K562 (cell line): ENCODE results near the gene TMEM170A. TPM values are rescaled to one million over a fixed set of nuclear protein-coding genes. Genes with fewer than 3 reads are reported as not detected.

Experiments
- ARID4B ChIP-seq: sonication (generic); formaldehyde crosslinking; IDR thresholded peaks from 2 replicates; pipeline ENCODE4 v1.8.0; 2022; ENCODE audit warnings: mild to moderate bottlenecking, missing genetic modification reagents
- ATF3 ChIP-seq, 2 experiments: fragments of 450-650 bp in 1 of 2; sonication (generic) in 1 of 2; formaldehyde crosslinking in 1 of 2; IDR thresholded peaks in 1 of 2; conservative IDR thresholded peaks in 1 of 2; 2 replicates each; pipeline versions ENCODE4 v1.6.1 to v1.8.1; 2016 to 2023; ENCODE audit warnings: mild to moderate bottlenecking in 2 of 2, moderate library complexity in 2 of 2, inconsistent platforms in 1 of 2, missing genetic modification reagents in 1 of 2
- BRD9 ChIP-seq: fragments of 450-650 bp; IDR thresholded peaks from 2 replicates; pipeline ENCODE4 v1.6.1; 2018; ENCODE audit warnings: low read depth; ENCODE audit not compliant: partially characterized antibody
- C11orf30 ChIP-seq: fragments of 450-650 bp; IDR thresholded peaks from 2 replicates; pipeline ENCODE4 v1.6.1; 2016; ENCODE audit warnings: low read depth, mild to moderate bottlenecking
- CBX3 ChIP-seq, 2 experiments: IDR thresholded peaks; 1 replicate in 1 of 2; 2 replicates in 1 of 2; pipeline ENCODE4 v1.6.1; 2012; ENCODE audit warnings: inconsistent platforms in 2 of 2, low read length in 2 of 2, borderline replicate concordance in 1 of 2, control low read depth in 1 of 2
- CTCFL ChIP-seq: IDR thresholded peaks from 2 replicates; pipeline ENCODE4 v1.6.1; 2011; ENCODE audit warnings: borderline replicate concordance, low read depth, mild to moderate bottlenecking, moderate library complexity, low read length; ENCODE audit not compliant: insufficient read depth, poor library complexity, severe bottlenecking
- FOSL1 ChIP-seq: fragments of 200-800 bp; sonication (Bioruptor generic); conservative IDR thresholded peaks from 2 replicates; pipeline ENCODE4 v1.6.1; 2016; ENCODE audit warnings: missing genetic modification characterization, missing compliant biosample characterization
- MAZ ChIP-seq, 2 experiments: fragments of 450-650 bp in 1 of 2; sonication (generic) in 1 of 2; formaldehyde crosslinking; IDR thresholded peaks in 1 of 2; conservative IDR thresholded peaks in 1 of 2; 2 replicates each; pipeline versions ENCODE4 v1.4.0 to v1.5.0; 2020; ENCODE audit warnings: mild to moderate bottlenecking in 1 of 2, missing genetic modification reagents in 1 of 2
- MECOM ChIP-seq: fragments of 250-450 bp; sonication (Bioruptor Pico); IDR thresholded peaks from 2 replicates; pipeline ENCODE4 v1.8.0; 2022; ENCODE audit warnings: inconsistent platforms
- PCBP1 ChIP-seq: fragments of 200-400 bp; formaldehyde crosslinking; IDR thresholded peaks from 2 replicates; pipeline ENCODE4 v1.6.1; 2018; ENCODE audit warnings: mild to moderate bottlenecking, low read depth, low read length; ENCODE audit not compliant: poor library complexity, severe bottlenecking
- PHF8 ChIP-seq: fragments of 200-600 bp; sonication (generic); IDR thresholded peaks from 2 replicates; pipeline ENCODE4 v1.6.1; 2012; ENCODE audit warnings: mixed run types, mild to moderate bottlenecking, inconsistent platforms, low read length, moderate library complexity, borderline replicate concordance
- PREB ChIP-seq: sonication (generic); formaldehyde crosslinking; IDR thresholded peaks from 2 replicates; pipeline ENCODE4 v1.8.1; 2023; ENCODE audit warnings: mild to moderate bottlenecking, missing genetic modification reagents
- PRMT5 ChIP-seq: sonication (generic); formaldehyde crosslinking; IDR thresholded peaks from 2 replicates; pipeline ENCODE4 v1.5.0; 2020; ENCODE audit warnings: missing genetic modification reagents
- PURB ChIP-seq: sonication (generic); formaldehyde crosslinking; IDR thresholded peaks from 2 replicates; pipeline ENCODE4 v1.9.0; 2021; ENCODE audit warnings: low read depth, mild to moderate bottlenecking, missing genetic modification reagents
- RCOR1 ChIP-seq, 2 experiments: IDR thresholded peaks; 2 replicates each; pipeline ENCODE4 v1.6.1; 2012; ENCODE audit warnings: low read depth in 2 of 2, low read length in 2 of 2, borderline replicate concordance in 1 of 2, improper control_type of control experiment in 1 of 2
- WHSC1 ChIP-seq: IDR thresholded peaks from one replicate; pipeline ENCODE4 v1.6.1; 2012; ENCODE audit warnings: low read length, control low read depth, inconsistent platforms
- ZNF133 ChIP-seq: fragments of 250-450 bp; sonication (Bioruptor Pico); IDR thresholded peaks from 2 replicates; pipeline ENCODE4 v1.4.0; 2020; ENCODE audit warnings: mild to moderate bottlenecking
- ZNF146 ChIP-seq: IDR thresholded peaks from one replicate; pipeline ENCODE4 v1.6.1; 2018; ENCODE audit warnings: missing compliant biosample characterization; ENCODE audit not compliant: unreplicated experiment
- polyA plus RNA-seq, 8 experiments: library from polyadenylated mRNA; depleted of rRNA in 4 of 8; stranded (reverse) in 5 of 8; unstranded in 3 of 8; fragments of >200 nt; fragmentation: Nextera tagmentation in 2 of 8; fragmentation: Illumina TruSeq in 1 of 8; extraction: Ambion mirVana in 2 of 8; extraction: Trizol in 1 of 8; gene quantifications; 2 replicates each; pipeline versions ENCODE4 v1.2.1 to v1.2.3, GENCODE V29; 2011 to 2014; ENCODE audit warnings: inconsistent platforms in 1 of 8, missing spikeins in 1 of 8
- total RNA-seq, 7 experiments: library from RNA; depleted of rRNA in 6 of 7; stranded (reverse); fragments of >200 nt in 6 of 7; fragmentation: Illumina TruSeq in 2 of 7; extraction: Trizol in 2 of 7; gene quantifications; 2 replicates each; pipeline versions ENCODE4 v1.2.1 to v1.2.3, GENCODE V29; 2011 to 2021; ENCODE audit warnings: low replicate concordance in 1 of 7

Gene TMEM170A
- total and polyA plus RNA-seq, 9 of the 15 experiments (the other 6 are each of a cell fraction or from before 2014, with no cell fraction given) = 6.1 to 30.2 (median 15.0) TPM

GRCh38 chr16:75433732-75434413 lies 30.6 kb downstream of the TMEM170A start (continued):
- TF ChIP-seq PREB (CRISPR knock-in tag) (no peak), CBX3 (IDR thresholded peaks at IDR 0.05; ENCODE audit: borderline replicate concordance in 1 of 2, low read length in 2 of 2) (peak in 1 of 2 experiments; percentile 48; a peak in 1 of 3 replicates), ZNF146 (no peak), CTCFL (no peak), FOSL1 (tag) (no peak), PCBP1 (no peak), ZNF133 (CRISPR knock-in tag) (no peak), ATF3 (IDR thresholded peaks at IDR 0.05) (no peak), ATF3 (CRISPR knock-in tag; conservative IDR thresholded peaks at IDR 0.05) (peak; percentile 21; the same call in 1 of the 2 replicates), PURB (CRISPR knock-in tag) (no peak), MAZ (CRISPR knock-in tag; conservative IDR thresholded peaks at IDR 0.05 in 1 of 2, IDR thresholded peaks at IDR 0.05 in 1 of 2) (no peak), C11orf30 (no peak), ARID4B (CRISPR knock-in tag) (peak; percentile 49; the same call in 1 of the 2 replicates), PRMT5 (CRISPR knock-in tag) (no peak), PHF8 (peak; percentile 60), MECOM (CRISPR knock-in tag) (0 out of 2 replicates have a peak, but pooled peaks have one; percentile 15), WHSC1 (no peak), RCOR1 (IDR thresholded peaks at IDR 0.05; ENCODE audit: borderline replicate concordance in 1 of 2, low read depth in 2 of 2, low read length in 2 of 2) (no peak), BRD9 (peak; percentile 92)
